GM18951 (cell line): ENCODE results near the gene CTNNBL1.
"Not testable (repeated sequence)": the region's sequence is repeated elsewhere in the genome, so short reads cannot be mapped to it uniquely, and the experiment has no call there.

Experiments
- POLR2A ChIP-seq: IDR thresholded peaks from 4 replicates; pipeline ENCODE4 v1.6.1; 2011; ENCODE audit warnings: mild to moderate bottlenecking; ENCODE audit not compliant: insufficient read length, insufficient read depth; ENCODE audit errors: extremely low read depth
- in situ Hi-C: fragments of 300-500 bp; cut with MboI; formaldehyde crosslinking; loops from one replicate; pipeline ENCODE4 v1.12.0; 2022; ENCODE audit warnings: low sequenced_read_pairs, mixed read lengths, inconsistent platforms; ENCODE audit not compliant: unreplicated experiment

CTNNBL1 gene

DNA sequence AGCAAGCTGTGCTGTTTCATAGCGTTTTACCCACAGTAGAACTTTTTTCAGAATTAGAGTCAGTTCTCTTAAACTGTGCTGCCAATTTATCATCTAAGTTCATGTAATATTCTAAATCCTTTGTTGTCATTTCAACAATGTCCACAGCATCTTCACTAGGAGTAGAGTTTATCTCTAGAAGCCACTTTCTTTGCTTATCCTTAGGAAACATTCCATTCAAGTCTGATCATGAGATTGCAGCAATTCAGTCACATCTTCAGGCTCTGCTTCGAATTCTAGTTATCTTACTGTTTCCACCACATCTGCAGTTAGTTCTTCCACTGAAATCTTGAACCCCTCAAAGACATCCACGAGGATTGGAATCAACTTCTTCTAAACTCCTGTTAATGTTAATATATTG is 12.5 kb downstream of the CTNNBL1 start:
- in situ Hi-C loops: no loop called here
- no peak for TF ChIP-seq POLR2A

DNA sequence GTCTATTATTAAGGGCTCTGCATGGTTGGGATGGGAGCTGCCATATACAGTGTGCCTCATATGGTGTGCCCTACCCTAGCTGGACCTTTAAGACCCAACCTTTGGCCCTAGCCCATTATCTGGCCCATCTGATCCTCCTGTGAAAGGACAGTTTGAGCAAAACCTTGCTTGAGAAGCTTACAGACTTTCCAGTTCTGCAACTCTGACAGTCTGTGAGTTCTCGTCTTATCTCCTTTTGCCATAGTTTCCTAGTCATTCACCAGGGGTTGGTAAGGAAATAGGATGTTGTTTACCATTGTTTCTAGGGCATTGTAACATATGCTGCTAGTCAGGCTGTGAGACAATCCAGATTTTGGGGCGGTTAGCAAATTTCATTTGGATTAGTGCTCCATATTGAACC is 17.2 kb downstream of the CTNNBL1 start:
- no peak for TF ChIP-seq POLR2A
- in situ Hi-C loops: no loop called here

DNA sequence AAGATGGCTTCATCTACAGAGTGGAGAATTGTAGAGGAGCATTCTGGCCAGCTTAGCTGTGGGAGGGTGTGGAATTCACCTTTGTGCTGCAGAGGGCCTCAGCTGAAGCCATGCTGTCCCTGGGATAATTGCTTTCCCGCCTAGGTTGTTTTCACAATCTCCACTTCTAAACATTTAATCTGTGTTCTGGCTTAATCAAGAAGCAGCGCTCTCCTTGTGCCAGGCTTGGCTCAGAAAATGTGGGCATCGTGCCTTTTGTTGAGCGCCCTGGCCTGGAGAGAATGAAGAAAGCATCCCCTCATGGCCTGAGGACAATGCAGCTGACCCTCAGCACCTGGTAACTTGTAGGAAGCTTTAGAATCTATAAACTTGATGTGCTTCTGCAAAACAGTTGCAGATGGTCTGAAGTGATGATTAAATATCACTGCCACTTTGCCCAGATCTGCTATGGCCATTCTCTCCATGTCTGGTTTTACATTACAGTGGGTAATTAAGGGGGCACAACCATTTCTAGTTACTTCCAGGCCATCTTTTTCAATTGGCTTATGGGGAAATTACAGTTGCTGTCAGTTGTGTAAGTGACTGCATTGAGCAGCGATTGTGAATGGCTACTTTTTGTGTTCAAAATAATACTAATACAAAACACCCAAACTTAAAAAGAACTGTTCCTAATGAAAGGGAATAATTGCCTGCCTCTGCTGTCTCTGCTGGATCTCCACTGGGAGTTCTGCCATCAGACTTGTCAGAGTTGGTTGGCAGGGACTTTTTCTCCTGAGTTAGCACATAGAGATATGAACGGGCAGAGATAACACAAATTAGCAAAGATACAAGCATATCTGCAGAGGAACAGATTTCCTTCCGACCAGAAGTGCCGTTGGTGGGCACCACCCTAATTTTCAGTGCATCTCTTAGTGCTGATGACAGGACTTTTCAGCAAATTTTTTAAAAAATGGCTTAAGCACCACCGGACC is 18.4 kb downstream of the CTNNBL1 start:
- in situ Hi-C loops: no loop called here
- no peak for TF ChIP-seq POLR2A

DNA sequence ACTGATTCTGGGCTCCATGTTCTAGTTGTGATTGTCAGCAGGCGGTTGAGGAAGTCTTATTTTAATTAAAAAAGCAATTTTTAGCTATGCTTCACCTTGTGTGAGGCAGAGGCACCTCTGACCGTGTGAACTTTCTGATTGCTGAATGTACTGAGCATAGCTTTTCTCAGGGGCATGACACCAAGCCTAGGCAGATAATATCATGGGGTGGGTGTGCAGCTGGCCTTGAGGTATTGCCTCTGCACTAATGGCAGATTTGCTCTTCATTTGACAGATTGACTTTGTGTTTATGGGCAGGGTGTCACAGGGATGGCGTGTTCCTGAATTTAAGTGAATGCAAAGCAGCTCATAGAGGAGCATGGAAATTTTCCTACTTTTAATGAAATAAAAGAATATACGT is 19.6 kb downstream of the CTNNBL1 start:
- in situ Hi-C loops: no loop called here
- TF ChIP-seq POLR2A: no peak

DNA sequence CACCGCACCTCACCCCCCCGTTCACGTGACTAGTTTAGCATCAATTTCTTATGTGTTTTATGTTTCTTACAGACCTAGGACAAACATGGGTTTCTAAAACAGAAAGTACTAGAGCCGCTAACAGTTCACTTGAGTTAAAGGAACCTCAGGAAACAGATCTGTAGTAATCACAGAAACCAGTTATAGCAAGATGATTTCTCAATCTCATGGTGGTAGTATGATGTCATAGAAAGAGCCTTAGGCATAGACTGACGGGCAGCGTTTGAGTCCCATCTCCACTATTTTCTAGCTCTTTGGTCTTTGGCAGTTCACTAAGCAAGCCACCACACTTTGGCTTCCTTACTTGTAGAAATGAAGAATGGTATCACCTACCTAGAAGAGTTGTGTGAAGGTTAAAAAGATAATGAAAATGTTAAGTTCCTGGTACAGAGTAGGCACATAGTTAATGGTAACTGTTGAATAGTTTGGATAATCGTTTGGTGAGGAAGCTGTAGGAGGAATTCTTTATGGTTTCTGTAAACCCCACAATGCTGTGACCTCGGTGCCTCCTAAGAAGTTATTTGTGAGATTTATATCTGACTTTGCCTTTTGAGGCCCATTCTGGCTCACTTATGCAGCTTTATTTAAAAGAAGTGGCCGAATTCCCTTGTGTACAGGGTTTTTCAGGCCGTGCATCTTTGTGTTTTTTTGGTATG is 21.3 kb downstream of the CTNNBL1 start:
- in situ Hi-C loops: no loop called here
- no peak for TF ChIP-seq POLR2A

DNA sequence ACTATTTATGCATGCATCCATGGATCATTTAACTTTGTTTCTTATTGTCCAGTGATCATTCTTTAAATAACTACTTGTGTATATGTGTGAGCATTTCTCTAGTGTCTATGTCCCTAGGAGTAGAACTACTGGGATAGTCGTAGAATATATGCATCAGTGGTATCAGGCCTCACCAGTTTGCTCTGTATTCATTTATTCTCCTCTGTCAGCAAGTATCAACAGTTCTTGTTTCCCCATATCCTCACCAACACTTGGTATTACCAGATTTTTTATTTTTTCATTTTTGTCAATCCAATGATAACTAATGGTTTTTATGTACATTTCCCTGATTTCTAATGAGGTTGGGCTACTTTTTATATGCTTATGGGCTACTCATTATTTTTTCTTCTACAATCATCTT is 27.9 kb downstream of the CTNNBL1 start:
- in situ Hi-C loops: no loop called here
- TF ChIP-seq POLR2A: no peak

DNA sequence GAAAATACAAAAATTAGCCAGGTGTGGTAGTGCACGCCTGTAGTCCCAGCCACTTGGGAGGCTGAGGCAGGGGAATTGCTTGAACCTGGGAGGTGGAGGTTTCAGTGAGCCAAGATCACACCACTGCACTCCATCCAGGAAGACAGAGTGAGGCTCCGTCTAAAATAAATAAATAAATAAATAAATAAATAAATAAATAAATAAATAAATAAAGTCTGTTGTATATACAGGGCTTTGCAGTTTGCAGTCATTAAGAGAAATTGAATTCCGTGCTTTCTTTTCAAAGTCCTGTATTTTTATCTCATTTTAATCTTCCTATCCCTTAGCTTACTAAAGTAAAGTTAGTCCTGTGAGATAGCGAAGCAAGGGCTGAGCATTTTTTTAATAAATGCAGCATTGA is 28.5 kb downstream of the CTNNBL1 start:
- in situ Hi-C loops: not testable (repeated sequence)

DNA sequence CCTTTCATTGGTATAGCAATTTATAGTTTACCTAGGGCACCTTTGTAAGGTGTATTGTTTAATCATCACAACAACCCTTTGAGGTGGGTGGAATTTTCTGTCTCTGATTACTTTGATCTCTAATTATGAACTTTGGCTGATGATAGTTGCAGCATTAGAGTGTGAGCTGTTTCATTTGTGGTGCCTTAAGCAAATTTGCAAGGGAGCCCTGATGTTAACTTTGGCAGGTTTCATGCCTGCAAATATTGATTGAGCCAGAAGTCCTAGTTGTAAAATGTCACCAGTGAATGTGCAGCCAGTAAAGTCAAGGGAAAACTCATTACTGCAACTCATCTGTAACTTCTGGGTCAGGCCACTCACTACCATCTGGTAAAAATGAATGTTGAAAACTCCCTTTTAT is 29.8 kb downstream of the CTNNBL1 start:
- in situ Hi-C loops: no loop called here

DNA sequence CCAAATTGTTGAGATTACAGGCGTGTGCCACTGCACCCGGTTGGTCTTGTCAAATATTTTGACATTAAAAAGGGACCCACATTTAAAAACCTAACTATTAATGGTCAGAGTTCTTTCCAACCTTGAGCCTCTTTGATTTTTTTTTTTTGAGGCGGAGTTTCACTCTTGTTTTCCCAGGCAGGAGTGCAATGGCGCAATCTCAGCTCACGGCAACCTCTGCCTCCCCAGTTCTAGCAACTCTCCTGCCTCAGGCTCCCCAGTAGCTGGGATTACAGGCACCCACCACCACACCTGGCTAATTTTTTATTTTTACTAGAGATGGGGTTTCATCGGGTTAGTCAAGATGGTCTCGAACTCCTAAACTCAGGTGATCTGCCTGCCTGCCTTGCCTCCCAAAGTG is 31.3 kb downstream of the CTNNBL1 start:
- no peak for TF ChIP-seq POLR2A
- in situ Hi-C loops: no loop called here

More for the DNA sequence above, 29.8 kb downstream of the CTNNBL1 start:
- TF ChIP-seq POLR2A: no peak

DNA sequence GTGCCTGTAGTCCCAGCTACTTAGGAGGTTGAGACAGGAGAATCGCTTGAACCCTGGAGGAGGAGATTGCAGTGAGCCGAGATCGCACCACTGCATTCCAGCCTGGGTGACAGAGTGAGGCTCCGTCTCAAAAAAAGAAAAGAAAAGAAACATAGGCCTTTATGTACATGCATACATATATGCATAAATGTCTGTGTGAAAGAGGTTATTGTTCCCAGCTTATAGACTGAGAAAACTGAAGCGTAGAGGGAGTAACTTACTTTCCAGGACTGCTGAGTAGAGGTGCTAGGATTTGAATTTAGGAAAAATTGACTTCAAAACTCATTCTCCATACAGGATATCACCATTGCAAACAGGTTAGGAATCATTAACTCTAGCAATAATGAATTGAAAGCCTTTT is 32.0 kb downstream of the CTNNBL1 start:
- in situ Hi-C loops: no loop called here
- TF ChIP-seq POLR2A: no peak

DNA sequence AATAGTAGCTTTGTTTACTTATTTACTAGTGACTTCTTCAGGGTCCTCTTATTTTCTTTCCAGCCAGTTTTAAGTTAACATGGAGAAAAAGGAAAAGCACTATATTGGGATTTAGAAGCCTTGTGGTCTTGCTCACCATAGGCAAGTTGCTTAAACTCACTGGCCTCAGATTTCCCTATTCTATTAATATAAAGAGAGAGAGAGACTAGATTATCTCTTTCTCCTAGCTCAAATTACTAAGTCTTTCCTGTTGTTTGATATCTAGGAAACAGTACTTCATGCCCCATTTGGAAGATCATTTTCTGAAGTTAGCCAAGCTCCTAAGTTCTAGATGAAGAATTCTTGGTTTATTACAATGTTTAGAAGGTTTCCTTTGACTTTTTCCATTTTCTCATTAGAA is 32.5 kb downstream of the CTNNBL1 start:
- in situ Hi-C loops: no loop called here
- TF ChIP-seq POLR2A: no peak

DNA sequence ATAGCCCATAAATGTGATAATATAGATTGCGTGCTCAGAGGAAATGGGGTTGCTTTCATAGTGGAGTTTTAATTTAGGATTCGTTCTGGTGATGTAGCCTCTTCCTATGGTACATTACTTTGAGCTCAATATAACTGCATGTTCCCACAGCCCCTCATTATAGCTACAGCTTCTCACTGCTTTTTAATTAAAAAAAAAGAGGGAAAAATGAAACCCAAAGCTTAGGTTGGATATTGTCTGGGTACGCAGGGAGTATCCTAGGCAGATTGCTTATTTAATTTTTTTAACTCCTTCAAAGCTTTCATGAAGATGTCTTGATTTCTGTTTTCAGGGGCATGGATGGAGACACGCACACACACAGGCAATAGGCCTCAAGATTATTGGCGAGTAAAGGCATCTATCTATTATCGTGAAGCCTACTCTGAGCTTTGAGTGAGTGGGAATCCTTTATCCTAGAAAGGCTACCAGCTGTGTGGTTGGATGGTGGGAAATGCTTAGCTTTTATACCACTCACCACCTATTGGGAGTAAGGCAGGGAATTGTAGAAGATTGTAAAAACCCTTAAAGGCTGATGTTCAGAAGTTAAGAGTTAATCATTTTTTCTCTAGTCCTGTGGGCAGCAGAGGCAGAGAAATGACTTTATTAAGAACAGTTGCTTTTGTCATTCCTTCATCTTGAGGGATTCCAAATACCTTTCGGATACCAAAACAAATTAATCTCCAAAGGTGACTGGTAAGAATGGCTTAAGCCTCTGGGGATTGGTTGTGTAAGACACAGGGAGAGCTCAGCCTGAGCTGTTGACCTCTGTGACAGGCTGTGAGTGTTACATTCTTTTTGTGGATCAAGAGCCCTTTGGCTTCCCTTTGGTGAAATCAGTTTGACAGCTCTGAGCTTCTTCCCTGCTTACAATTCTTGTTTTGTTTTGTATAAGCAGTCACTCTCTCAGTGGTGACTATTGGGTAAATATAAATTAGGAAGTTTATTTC is 33.4 kb downstream of the CTNNBL1 start:
- in situ Hi-C loops: no loop called here
- no peak for TF ChIP-seq POLR2A
